ENCODE results near the gene C4orf51.

DNA sequence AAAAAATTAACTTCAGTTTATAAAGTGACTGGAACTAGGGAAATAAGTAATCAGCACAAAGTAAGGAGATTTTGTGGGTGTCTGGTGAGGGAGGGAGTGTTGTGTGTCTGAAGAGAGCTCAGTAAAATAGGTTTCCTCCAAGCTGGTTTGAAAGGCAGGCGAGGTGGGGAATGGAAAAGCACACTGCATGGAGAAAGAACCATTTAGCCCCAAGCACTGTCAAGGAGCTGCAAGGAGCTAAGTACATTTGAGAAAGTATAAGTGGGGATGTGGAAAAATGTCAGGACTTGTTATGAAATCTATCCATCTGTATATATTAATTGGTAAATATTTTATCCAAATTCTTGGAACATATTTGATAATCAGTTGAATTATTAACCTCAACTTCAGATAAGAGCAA is 956 bp downstream of the C4orf51 start:
- TF ChIP-seq, protein P1, sequence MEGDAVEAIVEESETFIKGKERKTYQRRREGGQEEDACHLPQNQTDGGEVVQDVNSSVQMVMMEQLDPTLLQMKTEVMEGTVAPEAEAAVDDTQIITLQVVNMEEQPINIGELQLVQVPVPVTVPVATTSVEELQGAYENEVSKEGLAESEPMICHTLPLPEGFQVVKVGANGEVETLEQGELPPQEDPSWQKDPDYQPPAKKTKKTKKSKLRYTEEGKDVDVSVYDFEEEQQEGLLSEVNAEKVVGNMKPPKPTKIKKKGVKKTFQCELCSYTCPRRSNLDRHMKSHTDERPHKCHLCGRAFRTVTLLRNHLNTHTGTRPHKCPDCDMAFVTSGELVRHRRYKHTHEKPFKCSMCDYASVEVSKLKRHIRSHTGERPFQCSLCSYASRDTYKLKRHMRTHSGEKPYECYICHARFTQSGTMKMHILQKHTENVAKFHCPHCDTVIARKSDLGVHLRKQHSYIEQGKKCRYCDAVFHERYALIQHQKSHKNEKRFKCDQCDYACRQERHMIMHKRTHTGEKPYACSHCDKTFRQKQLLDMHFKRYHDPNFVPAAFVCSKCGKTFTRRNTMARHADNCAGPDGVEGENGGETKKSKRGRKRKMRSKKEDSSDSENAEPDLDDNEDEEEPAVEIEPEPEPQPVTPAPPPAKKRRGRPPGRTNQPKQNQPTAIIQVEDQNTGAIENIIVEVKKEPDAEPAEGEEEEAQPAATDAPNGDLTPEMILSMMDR (conservative IDR thresholded peaks at IDR 0.05 in 1 of 2, IDR thresholded peaks at IDR 0.05 in 1 of 2; ENCODE audit: low read depth in 1 of 2, low read length in 2 of 2): no peak
- TF ChIP-seq EZH2 (IDR thresholded peaks at IDR 0.05; ENCODE audit: low read length, missing control alignments): no peak

All from fibroblast of lung (primary cell).